Spleen (tissue), 11 donors: ENCODE data around the gene PSORS1C2. TPM values are rescaled to one million over a fixed set of nuclear protein-coding genes. Genes with fewer than 3 reads are reported as not detected.

Source experiments
- DNase-seq: peaks from one replicate; pipeline ENCODE4 v3.0.0-alpha.2; 2020
- H3K27ac ChIP-seq, 8 donors: fragments of 200-600 bp; sonication (generic) in 7 of 8; 1 replicate in 4 of 8; 2 replicates in 4 of 8; pipeline versions ENCODE4 v1.5.0 to v1.8.0; 2016 to 2021; ENCODE audit warnings: inconsistent platforms in 4 of 8, mild to moderate bottlenecking in 4 of 8, moderate library complexity in 1 of 8
- H3K27me3 ChIP-seq, 7 donors: fragments of 200-600 bp; sonication (generic) in 6 of 7; replicated peaks in 1 of 7; 1 replicate in 4 of 7; 2 replicates in 3 of 7; pipeline versions ENCODE4 v1.5.0 to v1.8.0; 2016 to 2021; ENCODE audit warnings: inconsistent platforms in 3 of 7, mild to moderate bottlenecking in 1 of 7
- H3K36me3 ChIP-seq, 6 donors: fragments of 200-600 bp; sonication (generic) in 5 of 6; 1 replicate in 4 of 6; 2 replicates in 2 of 6; pipeline versions ENCODE4 v1.5.0 to v1.8.0; 2016 to 2021; ENCODE audit warnings: inconsistent platforms in 2 of 6
- H3K4me1 ChIP-seq, 6 donors: fragments of 200-600 bp; sonication (generic) in 5 of 6; 1 replicate in 3 of 6; 2 replicates in 3 of 6; pipeline versions ENCODE4 v1.5.0 to v1.8.0; 2016 to 2021; ENCODE audit warnings: inconsistent platforms in 3 of 6
- H3K4me3 ChIP-seq, 8 donors: fragments of 200-600 bp; sonication (generic) in 7 of 8; 1 replicate in 4 of 8; 2 replicates in 4 of 8; pipeline versions ENCODE4 v1.5.0 to v1.8.0; 2016 to 2021; ENCODE audit warnings: inconsistent platforms in 4 of 8, mild to moderate bottlenecking in 4 of 8, moderate library complexity in 2 of 8
- H3K9me3 ChIP-seq, 8 donors: fragments of 200-600 bp; sonication (generic) in 7 of 8; 1 replicate in 4 of 8; 2 replicates in 4 of 8; pipeline versions ENCODE4 v1.5.0 to v1.8.0; 2016 to 2021; ENCODE audit warnings: inconsistent platforms in 4 of 8
- POLR2A ChIP-seq, 3 donors: fragments of 450-650 bp; IDR thresholded peaks; one replicate each; pipeline ENCODE4 v1.5.1; 2017; ENCODE audit warnings: antibody characterized with exemption in 3 of 3, mild to moderate bottlenecking in 1 of 3
- POLR2AphosphoS5 ChIP-seq, 3 donors: sonication (generic); formaldehyde crosslinking; IDR thresholded peaks; one replicate each; pipeline ENCODE4 v1.5.1; 2017; ENCODE audit warnings: antibody characterized with exemption in 3 of 3
- WGBS, 5 donors: extraction: QIAGEN DNeasy Blood & Tissue Kit in 3 of 5; methylation state at CpG; one replicate each; pipeline versions ENCODE4 v1.1.5 to v1.1.7; 2013 to 2018; 5-methylcytosine and 5-hydroxymethylcytosine counted together
- intact Hi-C: fragments of 100-400 bp; cut with DNase I; formaldehyde crosslinking; loops from one replicate; pipeline ENCODE4 v1.15.0; 2023; ENCODE audit warnings: low total_unique reads
- polyA plus RNA-seq, 3 donors: library from polyadenylated mRNA; stranded (reverse); fragments of 200-250 nt; gene quantifications; one replicate each; pipeline ENCODE4 v1.2.1, GENCODE V29; 2013
- total RNA-seq, 7 donors: library from RNA; depleted of rRNA in 3 of 7; stranded (reverse); fragments of >200 nt in 3 of 7; fragmentation: NEBNext Ultra II Directional in 4 of 7; extraction: Animal tissue kit (Norgen Biotek cat#: 25700) in 4 of 7; gene quantifications; one replicate each; pipeline versions ENCODE4 v1.1.0 to v1.2.1, GENCODE V29; 2016 to 2021
- TF ChIP-seq, protein P1 (sequence below), 11 experiments: fragments of 200-600 bp in 7 of 11; fragments of 450-650 bp in 4 of 11; sonication (generic) in 4 of 11; IDR thresholded peaks in 8 of 11; conservative IDR thresholded peaks in 3 of 11; 1 replicate in 7 of 11; 2 replicates in 4 of 11; pipeline versions ENCODE4 v1.4.0 to v1.8.0; 2016 to 2021; ENCODE audit warnings: antibody characterized with exemption in 11 of 11, inconsistent platforms in 4 of 11, mild to moderate bottlenecking in 1 of 11
- donor health status: healthy with polysubstance abuse.
- donor health status: DM: no; HTN: no; CAD: no; lungs with moderate emphysema.
- donor health status: DM: no; HTN: no; CAD: no.
- donor health status: Bipolar disorder and iron deficiency.
- donor health status: healthy.
- donor health status: DM: no; HTN: no; CAD: no.
- donor health status: DM: yes; HTN: yes; CAD: no.

Gene PSORS1C2
- total and polyA plus RNA-seq, 10 donors: not detected

DNA sequence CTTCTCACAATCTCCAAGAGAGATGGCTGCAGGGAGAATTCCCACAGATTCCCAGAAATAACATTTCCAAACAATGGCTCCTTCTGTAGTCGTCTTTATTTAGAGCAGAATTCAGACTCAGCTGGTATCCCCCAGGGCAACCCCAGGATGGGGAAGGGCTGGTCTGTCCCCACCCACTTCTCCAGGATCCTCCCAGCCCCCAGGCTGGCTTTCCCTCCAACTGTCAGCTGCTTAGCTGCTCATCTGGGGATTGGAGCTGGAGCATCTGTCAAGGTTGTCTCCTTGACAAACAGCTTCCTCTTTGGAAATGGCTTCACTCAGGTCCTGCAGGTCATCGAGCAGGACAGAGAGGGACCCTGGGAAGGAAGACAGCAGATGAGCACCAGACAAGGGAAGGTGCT, 3.5 kb upstream of the PSORS1C2 start:
- intact Hi-C loops: no loop called here

DNA sequence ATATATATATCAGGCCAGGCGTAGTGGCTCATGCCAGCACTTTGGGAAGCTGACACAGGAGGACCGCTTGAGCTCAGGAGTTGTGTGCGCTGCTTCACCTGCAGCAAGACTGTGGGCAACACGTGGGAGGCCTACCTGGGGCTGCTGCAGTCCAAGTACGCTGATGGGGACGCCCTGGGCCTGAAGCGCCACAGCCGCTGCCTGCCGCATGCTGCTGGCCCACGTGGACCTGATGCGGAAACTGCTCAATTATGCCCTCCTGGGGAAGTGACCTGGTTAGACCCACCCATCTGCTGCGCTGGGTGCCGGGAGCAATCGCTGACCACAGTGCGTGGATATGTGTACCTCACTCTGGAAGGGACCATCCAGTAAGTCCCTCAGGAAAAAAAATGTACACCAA, 1.8 kb upstream of the PSORS1C2 start:
- no peaks in the 10 kb centered on the region for H3K27me3 ChIP-seq
- no peaks in the 10 kb centered on the region for H3K9me3 ChIP-seq
- intact Hi-C loops: no loop called here
- 83 to 91% (median 88%) methylated on average over 14 to 15 of the region's 15 CpGs for WGBS, 5 donors
- TF ChIP-seq POLR2A (IDR thresholded peaks at IDR 0.05): no peak
- TF ChIP-seq POLR2AphosphoS5 (IDR thresholded peaks at IDR 0.05): no peak
- TF ChIP-seq, protein P1, sequence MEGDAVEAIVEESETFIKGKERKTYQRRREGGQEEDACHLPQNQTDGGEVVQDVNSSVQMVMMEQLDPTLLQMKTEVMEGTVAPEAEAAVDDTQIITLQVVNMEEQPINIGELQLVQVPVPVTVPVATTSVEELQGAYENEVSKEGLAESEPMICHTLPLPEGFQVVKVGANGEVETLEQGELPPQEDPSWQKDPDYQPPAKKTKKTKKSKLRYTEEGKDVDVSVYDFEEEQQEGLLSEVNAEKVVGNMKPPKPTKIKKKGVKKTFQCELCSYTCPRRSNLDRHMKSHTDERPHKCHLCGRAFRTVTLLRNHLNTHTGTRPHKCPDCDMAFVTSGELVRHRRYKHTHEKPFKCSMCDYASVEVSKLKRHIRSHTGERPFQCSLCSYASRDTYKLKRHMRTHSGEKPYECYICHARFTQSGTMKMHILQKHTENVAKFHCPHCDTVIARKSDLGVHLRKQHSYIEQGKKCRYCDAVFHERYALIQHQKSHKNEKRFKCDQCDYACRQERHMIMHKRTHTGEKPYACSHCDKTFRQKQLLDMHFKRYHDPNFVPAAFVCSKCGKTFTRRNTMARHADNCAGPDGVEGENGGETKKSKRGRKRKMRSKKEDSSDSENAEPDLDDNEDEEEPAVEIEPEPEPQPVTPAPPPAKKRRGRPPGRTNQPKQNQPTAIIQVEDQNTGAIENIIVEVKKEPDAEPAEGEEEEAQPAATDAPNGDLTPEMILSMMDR (IDR thresholded peaks at IDR 0.05 in 8 of 11, conservative IDR thresholded peaks at IDR 0.05 in 3 of 11): no peak
- H3K4me1 ChIP-seq: peaks cover 0 to 30% (median 8%) of the 10 kb centered on the region in 6 donors
- H3K27ac ChIP-seq: no peak overlapping the region
- H3K4me3 ChIP-seq: no peak overlapping the region
- H3K36me3 ChIP-seq: peaks cover 0 to 36% (median 11%) of the 10 kb centered on the region in 6 donors
- no peak for DNase-seq

More for the DNA sequence above, 3.5 kb upstream of the PSORS1C2 start:
- Histone ChIP-seq H3K9me3 (no peaks in the 10 kb centered on the region), H3K36me3 (peaks cover 0 to 49% (median 11%) of the 10 kb centered on the region in 6 donors), H3K27ac (no peak overlapping the region), H3K4me3 (no peak overlapping the region), H3K4me1 (peaks cover 0 to 27% (median 6%) of the 10 kb centered on the region in 6 donors), H3K27me3 (no peaks in the 10 kb centered on the region)
- 56 to 77% (median 58%) methylated on average over 2 of the region's 2 CpGs for WGBS, 5 donors
- no peak for DNase-seq
- TF ChIP-seq POLR2AphosphoS5 (IDR thresholded peaks at IDR 0.05) (no peak), POLR2A (IDR thresholded peaks at IDR 0.05) (no peak)
- TF ChIP-seq, protein P1 (IDR thresholded peaks at IDR 0.05 in 8 of 11, conservative IDR thresholded peaks at IDR 0.05 in 3 of 11): no peak

DNA sequence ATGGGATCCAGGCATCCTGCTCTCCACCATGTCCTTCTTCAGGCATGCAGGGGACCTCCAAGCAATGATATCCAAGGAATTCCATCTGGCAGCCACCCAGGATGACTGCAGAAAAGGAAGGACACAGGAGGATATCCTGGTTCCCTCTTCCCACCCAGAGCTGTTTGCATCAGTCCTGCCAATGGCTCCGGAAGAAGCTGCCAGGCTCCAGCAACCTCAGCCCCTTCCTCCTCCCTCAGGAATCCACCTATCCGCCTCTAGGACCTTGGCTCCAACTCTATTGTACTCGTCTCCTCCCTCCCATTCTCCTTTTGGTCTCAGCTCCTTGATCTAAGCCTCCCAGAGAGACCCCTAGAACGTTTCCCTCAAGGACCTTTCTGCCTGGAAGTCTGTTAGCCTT, 733 bp upstream of the PSORS1C2 start:
- Histone ChIP-seq H3K27me3 (no peaks in the 10 kb centered on the region), H3K9me3 (no peaks in the 10 kb centered on the region), H3K4me3 (no peak overlapping the region), H3K4me1 (peaks cover 0 to 30% (median 8%) of the 10 kb centered on the region in 6 donors), H3K27ac (no peak overlapping the region), H3K36me3 (peaks cover 0 to 26% (median 7%) of the 10 kb centered on the region in 6 donors)
- TF ChIP-seq, protein P1 (IDR thresholded peaks at IDR 0.05 in 8 of 11, conservative IDR thresholded peaks at IDR 0.05 in 3 of 11): no peak
- intact Hi-C loops: loop anchor here (5.0 kb wide), 1 partner anchor 228 kb away; no protein-coding TSS in a partner anchor
- 48 to 70% (median 56%) methylated on average over 4 of the region's 4 CpGs for WGBS, 5 donors
- DNase-seq: no peak

DNA sequence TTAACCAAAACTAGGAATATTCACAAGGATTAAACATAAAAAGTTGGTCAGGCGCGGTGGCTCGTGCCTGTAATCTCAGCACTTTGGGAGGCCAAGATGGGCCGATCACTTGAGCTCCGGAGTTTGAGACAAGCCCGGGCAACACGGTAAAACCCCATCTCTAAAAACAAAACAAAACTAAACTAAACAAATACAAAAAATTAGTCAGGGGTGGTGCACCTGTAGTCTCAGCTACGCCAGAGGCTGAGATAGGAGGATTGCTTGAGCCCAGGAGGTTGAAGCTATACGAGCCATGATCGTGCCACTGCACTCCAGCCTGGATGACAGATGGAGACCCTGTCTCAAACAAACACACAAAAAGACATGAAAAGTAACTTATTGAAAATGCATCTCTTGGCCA, 3.2 kb downstream of the PSORS1C2 start:
- Histone ChIP-seq H3K9me3 (no peaks in the 10 kb centered on the region), H3K27me3 (no peaks in the 10 kb centered on the region)

More for the DNA sequence above, 3.2 kb downstream of the PSORS1C2 start:
- DNase-seq: no peak
- Histone ChIP-seq H3K36me3 (no peaks in the 10 kb centered on the region), H3K4me3 (no peak overlapping the region), H3K4me1 (peaks cover 0 to 18% (median 8%) of the 10 kb centered on the region in 6 donors), H3K27ac (no peak overlapping the region)
- 65 to 96% (median 82%) methylated on average over 10 of the region's 10 CpGs for WGBS, 5 donors
- intact Hi-C loops: loop anchor here (2.0 to 5.0 kb wide), 2 partner anchors 57 to 232 kb away; no protein-coding TSS in a partner anchor
- no peak for TF ChIP-seq POLR2A (IDR thresholded peaks at IDR 0.05)
- TF ChIP-seq, protein P1 (IDR thresholded peaks at IDR 0.05 in 8 of 11, conservative IDR thresholded peaks at IDR 0.05 in 3 of 11): no peak
- TF ChIP-seq POLR2AphosphoS5 (IDR thresholded peaks at IDR 0.05): no peak
